Loucy (cell line): Measurements from ENCODE around the gene RNF141.

Source experiments
- H2AFZ ChIP-seq: fragments of 200-600 bp; sonication (generic); 2 replicates; pipeline ENCODE4 v1.6.0; 2016; ENCODE audit warnings: antibody characterized with exemption, mild to moderate bottlenecking, low read length, moderate library complexity
- H3F3A ChIP-seq: fragments of 200-600 bp; 2 replicates; pipeline ENCODE4 v1.6.0; 2016; ENCODE audit warnings: antibody characterized with exemption, low read depth, mild to moderate bottlenecking
- H3K27me3 ChIP-seq: fragments of 200-600 bp; sonication (generic); 2 replicates; pipeline ENCODE4 v1.6.1; 2014; ENCODE audit warnings: low read length, mild to moderate bottlenecking; ENCODE audit not compliant: insufficient read depth, poor library complexity, severe bottlenecking
- H3K36me3 ChIP-seq: fragments of 200-600 bp; sonication (generic); 2 replicates; pipeline ENCODE4 v1.6.1; 2016; ENCODE audit warnings: low read length; ENCODE audit not compliant: insufficient read depth
- H3K4me1 ChIP-seq: fragments of 200-600 bp; sonication (generic); 2 replicates; pipeline ENCODE4 v1.5.1; 2014; ENCODE audit warnings: low read length, mild to moderate bottlenecking; ENCODE audit not compliant: insufficient read depth, poor library complexity, severe bottlenecking
- H3K4me2 ChIP-seq: fragments of 200-600 bp; sonication (generic); 2 replicates; pipeline ENCODE4 v1.6.0; 2014; ENCODE audit warnings: antibody characterized with exemption, low read length, low read depth, mild to moderate bottlenecking; ENCODE audit not compliant: poor library complexity, severe bottlenecking
- H3K4me3 ChIP-seq: fragments of 200-600 bp; sonication (generic); 2 replicates; pipeline ENCODE4 v1.5.1; 2014; ENCODE audit warnings: low read length, mild to moderate bottlenecking, mixed read lengths; ENCODE audit not compliant: poor library complexity, severe bottlenecking
- H3K79me2 ChIP-seq: fragments of 200-600 bp; sonication (generic); 2 replicates; pipeline ENCODE4 v1.6.1; 2014; ENCODE audit warnings: low read length; ENCODE audit not compliant: insufficient read depth
- H3K9ac ChIP-seq: fragments of 200-600 bp; sonication (generic); 2 replicates; pipeline ENCODE4 v1.6.0; 2014; ENCODE audit warnings: mild to moderate bottlenecking, low read depth, low read length, moderate library complexity; ENCODE audit not compliant: poor library complexity, severe bottlenecking
- H3K9me2 ChIP-seq: fragments of 200-600 bp; sonication (generic); replicated peaks from 2 replicates; pipeline ENCODE4 v1.6.1; 2016; ENCODE audit warnings: low read depth, low read length, mixed read lengths
- H3K9me3 ChIP-seq: fragments of 200-600 bp; sonication (generic); 2 replicates; pipeline ENCODE4 v1.6.1; 2014; ENCODE audit warnings: mild to moderate bottlenecking, antibody characterized with exemption, low read length, low read depth; ENCODE audit not compliant: insufficient read depth
- H4K20me1 ChIP-seq: fragments of 200-600 bp; sonication (generic); 2 replicates; pipeline ENCODE4 v1.6.0; 2014; ENCODE audit warnings: antibody characterized with exemption, low read length, mild to moderate bottlenecking; ENCODE audit not compliant: insufficient read depth, poor library complexity, severe bottlenecking
- CTCF ChIP-seq: fragments of 200-600 bp; sonication (generic); conservative IDR thresholded peaks from 2 replicates; pipeline ENCODE4 v1.5.1; 2014; ENCODE audit warnings: mild to moderate bottlenecking, antibody characterized with exemption, low read length
- EZH2phosphoT487 ChIP-seq: fragments of 200-600 bp; IDR thresholded peaks from 2 replicates; pipeline ENCODE4 v1.6.1; 2018; ENCODE audit warnings: antibody characterized with exemption, mild to moderate bottlenecking, moderate library complexity, borderline replicate concordance

The RNF141 gene

GRCh38 chr11:10561043-10561818 lies 20.2 kb upstream of the RNF141 start:
- TF ChIP-seq CTCF: no peak
- TF ChIP-seq EZH2phosphoT487: no peak
- Histone ChIP-seq H3K9ac (no peak overlapping the region), H4K20me1 (no peaks in the 10 kb centered on the region), H3K4me3 (no peak overlapping the region), H3K36me3 (no peaks in the 10 kb centered on the region), H3K4me1 (peaks cover 8% of the 10 kb centered on the region), H3K79me2 (no peaks in the 10 kb centered on the region), H3K4me2 (no peak overlapping the region), H3K27me3 (no peaks in the 10 kb centered on the region), H3K9me2 (no peaks in the 10 kb centered on the region), H2AFZ (no peak overlapping the region), H3K9me3 (no peaks in the 10 kb centered on the region), H3F3A (no peaks in the 10 kb centered on the region)

GRCh38 chr11:10558288-10558687 lies 17.3 kb upstream of the RNF141 start:
- TF ChIP-seq EZH2phosphoT487: no peak

GRCh38 chr11:10556590-10556989 lies 15.6 kb upstream of the RNF141 start:
- H3K79me2 ChIP-seq: no peaks in the 10 kb centered on the region
- peaks cover 4% of the 10 kb centered on the region for H3K4me1 ChIP-seq
- peaks cover 6% of the 10 kb centered on the region; the same call in 1 of the 2 replicates for H3K9me3 ChIP-seq
- no peak overlapping the region for H3K9ac ChIP-seq
- no peaks in the 10 kb centered on the region for H3K9me2 ChIP-seq
- H3K27me3 ChIP-seq: no peaks in the 10 kb centered on the region
- H2AFZ ChIP-seq: no peak overlapping the region
- H3K36me3 ChIP-seq: no peaks in the 10 kb centered on the region
- H3K4me3 ChIP-seq: no peak overlapping the region
- H3F3A ChIP-seq: no peaks in the 10 kb centered on the region
- H3K4me2 ChIP-seq: no peak overlapping the region
- no peaks in the 10 kb centered on the region for H4K20me1 ChIP-seq
- TF ChIP-seq EZH2phosphoT487: no peak
- TF ChIP-seq CTCF: no peak

More at GRCh38 chr11:10558288-10558687, 17.3 kb upstream of the RNF141 start:
- Histone ChIP-seq H4K20me1 (no peaks in the 10 kb centered on the region), H3K79me2 (no peaks in the 10 kb centered on the region), H2AFZ (peak overlapping the region; percentile 41), H3K9ac (no peak overlapping the region), H3K4me3 (no peak overlapping the region), H3K9me2 (no peaks in the 10 kb centered on the region), H3K4me2 (no peak overlapping the region), H3K9me3 (no peaks in the 10 kb centered on the region), H3K27me3 (no peaks in the 10 kb centered on the region), H3K4me1 (peaks cover 8% of the 10 kb centered on the region), H3F3A (no peaks in the 10 kb centered on the region), H3K36me3 (no peaks in the 10 kb centered on the region)
